SK-N-SH (cell line): ENCODE measurements around the gene CDV3. TPM values are rescaled to one million over a fixed set of nuclear protein-coding genes. Genes with fewer than 3 reads are reported as not detected.

Experiments
- CTCF ChIA-PET: fragments of 300-600, 350-600 bp; formaldehyde crosslinking; extraction: SDS; loops from one replicate; lab custom pipeline; 2021; lab: Yijun Ruan, JAX
- POLR2A ChIA-PET: fragments of 350-600 bp; sonication (Branson Sonifier 250); formaldehyde crosslinking; extraction: SDS; loops from one replicate; lab custom pipeline; 2020; ENCODE audit warnings: antibody characterized with exemption, inconsistent platforms; lab: Yijun Ruan, JAX
- DNase-seq: peaks from one replicate; pipeline ENCODE4 v3.0.0; 2012
- H2AFZ ChIP-seq: fragments of 200-600 bp; sonication (generic); 2 replicates; pipeline ENCODE4 v1.8.1; 2016; ENCODE audit warnings: antibody characterized with exemption, mild to moderate bottlenecking, low read depth
- H3F3A ChIP-seq: fragments of 200-600 bp; sonication (generic); replicated peaks from 2 replicates; pipeline ENCODE3; 2016; ENCODE audit warnings: antibody characterized with exemption, mild to moderate bottlenecking; ENCODE audit not compliant: insufficient read depth
- H3K27ac ChIP-seq, 2 experiments: fragments of 200-500 bp in 1 of 2; fragments of 200-600 bp in 1 of 2; sonication (Bioruptor generic) in 1 of 2; sonication (generic), shearing (Covaris generic) in 1 of 2; 2 replicates each; pipeline versions ENCODE4 v1.5.1 to v1.6.1; 2014 to 2016; ENCODE audit warnings: low read depth in 2 of 2, inconsistent platforms in 1 of 2, low read length in 1 of 2, mild to moderate bottlenecking in 1 of 2, mixed read lengths in 1 of 2
- H3K27me3 ChIP-seq: fragments of 200-600 bp; sonication (generic), shearing (Covaris generic); 2 replicates; pipeline ENCODE4 v1.6.1; 2016; ENCODE audit warnings: mixed run types; ENCODE audit not compliant: insufficient read depth
- H3K36me3 ChIP-seq, 2 experiments: fragments of 200-500 bp in 1 of 2; fragments of 200-600 bp in 1 of 2; sonication (Bioruptor generic) in 1 of 2; sonication (generic) in 1 of 2; replicated peaks in 1 of 2; 2 replicates each; pipeline versions ENCODE3 to v1.5.1; 2014 to 2016; ENCODE audit warnings: low read length in 1 of 2, mild to moderate bottlenecking in 1 of 2; ENCODE audit not compliant: insufficient read depth in 2 of 2, control insufficient read depth in 1 of 2
- H3K4me1 ChIP-seq, 2 experiments: fragments of 200-500 bp in 1 of 2; fragments of 200-600 bp in 1 of 2; sonication (Bioruptor generic) in 1 of 2; sonication (generic), shearing (Covaris generic) in 1 of 2; 2 replicates each; pipeline versions ENCODE4 v1.5.1 to v1.6.1; 2014 to 2016; ENCODE audit warnings: low read depth in 1 of 2, low read length in 1 of 2, mixed run types in 1 of 2; ENCODE audit not compliant: insufficient read depth in 2 of 2, control insufficient read depth in 1 of 2
- H3K4me2 ChIP-seq: fragments of 200-600 bp; sonication (generic), shearing (Covaris generic); 2 replicates; pipeline ENCODE4 v1.6.1; 2017; ENCODE audit warnings: mixed run types
- H3K4me3 ChIP-seq, 2 experiments: fragments of 200-500 bp in 1 of 2; fragments of 200-600 bp in 1 of 2; sonication (Bioruptor generic) in 1 of 2; sonication (generic), shearing (Covaris generic) in 1 of 2; 2 replicates each; pipeline versions ENCODE4 v1.5.1 to v1.8.1; 2014 to 2016; ENCODE audit warnings: low read depth in 2 of 2, inconsistent platforms in 1 of 2, low read length in 1 of 2, mild to moderate bottlenecking in 1 of 2, mixed read lengths in 1 of 2, moderate library complexity in 1 of 2
- H3K79me2 ChIP-seq: fragments of 200-600 bp; sonication (generic); 2 replicates; pipeline ENCODE4 v1.8.1; 2017; ENCODE audit warnings: mild to moderate bottlenecking; ENCODE audit not compliant: insufficient read depth
- H3K9ac ChIP-seq: fragments of 200-600 bp; sonication (generic); 2 replicates; pipeline ENCODE4 v1.6.1; 2017; ENCODE audit warnings: mixed run types
- H3K9me2 ChIP-seq: fragments of 200-600 bp; sonication (generic); 2 replicates; pipeline ENCODE4 v1.6.1; 2017; ENCODE audit warnings: mixed run types
- H3K9me3 ChIP-seq: fragments of 200-600 bp; sonication (generic); 2 replicates; pipeline ENCODE4 v1.6.1; 2017; ENCODE audit warnings: mixed run types, mild to moderate bottlenecking, moderate library complexity
- H4K20me1 ChIP-seq: fragments of 200-600 bp; sonication (generic); 2 replicates; pipeline ENCODE4 v1.6.1; 2017; ENCODE audit warnings: mild to moderate bottlenecking, mixed run types; ENCODE audit not compliant: insufficient read depth
- ELF1 ChIP-seq: IDR thresholded peaks from 2 replicates; pipeline ENCODE4 v1.4.0; 2012
- FOSL2 ChIP-seq: IDR thresholded peaks from 2 replicates; pipeline ENCODE4 v1.4.0; 2012; ENCODE audit warnings: low read depth, mild to moderate bottlenecking, moderate library complexity, borderline replicate concordance
- FOXJ3 ChIP-seq: sonication (generic); formaldehyde crosslinking; IDR thresholded peaks from 2 replicates; pipeline ENCODE4 v1.5.1; 2020; ENCODE audit warnings: mild to moderate bottlenecking, missing genetic modification reagents
- FOXM1 ChIP-seq: IDR thresholded peaks from 2 replicates; pipeline ENCODE4 v1.4.0; 2012; ENCODE audit warnings: low read depth, mild to moderate bottlenecking
- GABPA ChIP-seq: IDR thresholded peaks from 2 replicates; pipeline ENCODE4 v1.4.0; 2012; ENCODE audit warnings: low read depth, mild to moderate bottlenecking
- GATA2 ChIP-seq: sonication (generic); formaldehyde crosslinking; IDR thresholded peaks from 2 replicates; pipeline ENCODE4 v1.5.0; 2020; ENCODE audit warnings: mild to moderate bottlenecking, missing genetic modification reagents
- MEF2A ChIP-seq: IDR thresholded peaks from 2 replicates; pipeline ENCODE4 v1.4.0; 2012; ENCODE audit warnings: low read depth, borderline replicate concordance
- MXI1 ChIP-seq: IDR thresholded peaks from 2 replicates; pipeline ENCODE4 v1.6.1; 2012; ENCODE audit warnings: mild to moderate bottlenecking, low read depth, low read length, improper control_type of control experiment
- NFIC ChIP-seq: IDR thresholded peaks from 2 replicates; pipeline ENCODE4 v1.4.0; 2012; ENCODE audit warnings: borderline replicate concordance
- RCOR1 ChIP-seq: fragments of 150-350 bp; IDR thresholded peaks from 2 replicates; pipeline ENCODE4 v1.6.1; 2017; ENCODE audit warnings: antibody characterized with exemption, low read length
- RFX5 ChIP-seq: IDR thresholded peaks from 2 replicates; pipeline ENCODE4 v1.6.1; 2012; ENCODE audit warnings: mild to moderate bottlenecking, improper control_type of control experiment, low read length
- RXRA ChIP-seq: IDR thresholded peaks from 2 replicates; pipeline ENCODE4 v1.4.0; 2012; ENCODE audit warnings: low read depth, mild to moderate bottlenecking, borderline replicate concordance
- SIN3A ChIP-seq: IDR thresholded peaks from 2 replicates; pipeline ENCODE4 v1.6.1; 2012; ENCODE audit warnings: low read depth, mild to moderate bottlenecking, low read length, moderate library complexity, borderline replicate concordance
- SMC3 ChIP-seq: IDR thresholded peaks from 2 replicates; pipeline ENCODE4 v1.6.1; 2012; ENCODE audit warnings: low read depth, low read length, improper control_type of control experiment
- TEAD4 ChIP-seq: IDR thresholded peaks from 2 replicates; pipeline ENCODE4 v1.4.0; 2012; ENCODE audit warnings: mild to moderate bottlenecking, borderline replicate concordance; ENCODE audit not compliant: insufficient read depth
- YY1 ChIP-seq: IDR thresholded peaks from 2 replicates; pipeline ENCODE4 v1.4.0; 2012; ENCODE audit warnings: low read depth, mild to moderate bottlenecking
- WGBS: methylation state at CpG from one replicate; pipeline ENCODE4 v1.1.6; 2017; ENCODE audit warnings: low lambda C conversion rate; 5-methylcytosine and 5-hydroxymethylcytosine counted together
- polyA plus RNA-seq, 3 experiments: library from polyadenylated mRNA; depleted of rRNA; stranded (reverse); fragments of >200 nt; gene quantifications; 2 replicates each; pipeline ENCODE4 v1.2.3, GENCODE V29; 2012
- TF ChIP-seq, protein P1 (sequence below): fragments of 200-600 bp; sonication (generic); IDR thresholded peaks from 2 replicates; pipeline ENCODE4 v1.6.1; 2017; ENCODE audit warnings: antibody characterized with exemption, mild to moderate bottlenecking, moderate library complexity
- TF ChIP-seq, protein P2 (sequence below): IDR thresholded peaks from 2 replicates; pipeline ENCODE4 v1.4.0; 2012; ENCODE audit warnings: low read depth, borderline replicate concordance
- TF ChIP-seq, protein P3 (sequence below): IDR thresholded peaks from 2 replicates; pipeline ENCODE4; 2012
- TF ChIP-seq, protein P4 (sequence below): IDR thresholded peaks from 2 replicates; pipeline ENCODE4 v1.4.0; 2012; ENCODE audit warnings: low read depth
- TF ChIP-seq, protein P5 (sequence below): IDR thresholded peaks from 2 replicates; pipeline ENCODE4 v1.6.1; 2012; ENCODE audit warnings: mild to moderate bottlenecking, low read depth, low read length, moderate library complexity

Gene CDV3
- polyA plus RNA-seq, 1 of the 3 experiments (the other 2 are of a cell fraction) = 35.4 TPM

DNA sequence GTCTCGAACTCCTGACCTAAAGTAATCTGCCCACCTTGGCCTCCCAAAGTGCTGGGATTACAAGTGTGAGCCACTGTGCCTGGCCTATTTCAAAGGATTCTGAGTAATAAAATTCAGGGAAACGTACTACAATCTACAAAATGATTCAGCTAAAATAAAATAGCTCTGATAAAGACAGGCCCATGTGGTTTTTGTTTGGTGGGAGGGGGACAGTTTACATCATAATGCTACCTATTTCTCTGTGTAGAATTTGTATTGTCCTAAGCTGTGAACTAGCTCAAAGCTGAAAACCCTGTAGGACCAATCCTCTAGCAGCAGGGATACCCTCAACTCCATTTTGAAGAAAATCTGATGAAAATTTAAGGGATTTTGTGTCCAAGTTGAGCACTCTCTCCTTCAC, 25.8 kb downstream of the CDV3 start (continued):
- TF ChIP-seq, protein P1, sequence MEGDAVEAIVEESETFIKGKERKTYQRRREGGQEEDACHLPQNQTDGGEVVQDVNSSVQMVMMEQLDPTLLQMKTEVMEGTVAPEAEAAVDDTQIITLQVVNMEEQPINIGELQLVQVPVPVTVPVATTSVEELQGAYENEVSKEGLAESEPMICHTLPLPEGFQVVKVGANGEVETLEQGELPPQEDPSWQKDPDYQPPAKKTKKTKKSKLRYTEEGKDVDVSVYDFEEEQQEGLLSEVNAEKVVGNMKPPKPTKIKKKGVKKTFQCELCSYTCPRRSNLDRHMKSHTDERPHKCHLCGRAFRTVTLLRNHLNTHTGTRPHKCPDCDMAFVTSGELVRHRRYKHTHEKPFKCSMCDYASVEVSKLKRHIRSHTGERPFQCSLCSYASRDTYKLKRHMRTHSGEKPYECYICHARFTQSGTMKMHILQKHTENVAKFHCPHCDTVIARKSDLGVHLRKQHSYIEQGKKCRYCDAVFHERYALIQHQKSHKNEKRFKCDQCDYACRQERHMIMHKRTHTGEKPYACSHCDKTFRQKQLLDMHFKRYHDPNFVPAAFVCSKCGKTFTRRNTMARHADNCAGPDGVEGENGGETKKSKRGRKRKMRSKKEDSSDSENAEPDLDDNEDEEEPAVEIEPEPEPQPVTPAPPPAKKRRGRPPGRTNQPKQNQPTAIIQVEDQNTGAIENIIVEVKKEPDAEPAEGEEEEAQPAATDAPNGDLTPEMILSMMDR = no peak
- TF ChIP-seq, protein P2, sequence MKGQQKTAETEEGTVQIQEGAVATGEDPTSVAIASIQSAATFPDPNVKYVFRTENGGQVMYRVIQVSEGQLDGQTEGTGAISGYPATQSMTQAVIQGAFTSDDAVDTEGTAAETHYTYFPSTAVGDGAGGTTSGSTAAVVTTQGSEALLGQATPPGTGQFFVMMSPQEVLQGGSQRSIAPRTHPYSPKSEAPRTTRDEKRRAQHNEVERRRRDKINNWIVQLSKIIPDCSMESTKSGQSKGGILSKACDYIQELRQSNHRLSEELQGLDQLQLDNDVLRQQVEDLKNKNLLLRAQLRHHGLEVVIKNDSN = no peak
- no peak for TF ChIP-seq RFX5
- TF ChIP-seq FOXJ3 (CRISPR knock-in tag) = no peak
- TF ChIP-seq, protein P3, sequence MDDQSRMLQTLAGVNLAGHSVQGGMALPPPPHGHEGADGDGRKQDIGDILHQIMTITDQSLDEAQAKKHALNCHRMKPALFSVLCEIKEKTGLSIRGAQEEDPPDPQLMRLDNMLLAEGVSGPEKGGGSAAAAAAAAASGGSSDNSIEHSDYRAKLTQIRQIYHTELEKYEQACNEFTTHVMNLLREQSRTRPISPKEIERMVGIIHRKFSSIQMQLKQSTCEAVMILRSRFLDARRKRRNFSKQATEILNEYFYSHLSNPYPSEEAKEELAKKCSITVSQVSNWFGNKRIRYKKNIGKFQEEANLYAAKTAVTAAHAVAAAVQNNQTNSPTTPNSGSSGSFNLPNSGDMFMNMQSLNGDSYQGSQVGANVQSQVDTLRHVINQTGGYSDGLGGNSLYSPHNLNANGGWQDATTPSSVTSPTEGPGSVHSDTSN = no peak
- no peak for TF ChIP-seq ELF1
- no peak for TF ChIP-seq MXI1
- TF ChIP-seq, protein P4, sequence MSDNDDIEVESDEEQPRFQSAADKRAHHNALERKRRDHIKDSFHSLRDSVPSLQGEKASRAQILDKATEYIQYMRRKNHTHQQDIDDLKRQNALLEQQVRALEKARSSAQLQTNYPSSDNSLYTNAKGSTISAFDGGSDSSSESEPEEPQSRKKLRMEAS = no peak
- TF ChIP-seq YY1 = no peak

DNA sequence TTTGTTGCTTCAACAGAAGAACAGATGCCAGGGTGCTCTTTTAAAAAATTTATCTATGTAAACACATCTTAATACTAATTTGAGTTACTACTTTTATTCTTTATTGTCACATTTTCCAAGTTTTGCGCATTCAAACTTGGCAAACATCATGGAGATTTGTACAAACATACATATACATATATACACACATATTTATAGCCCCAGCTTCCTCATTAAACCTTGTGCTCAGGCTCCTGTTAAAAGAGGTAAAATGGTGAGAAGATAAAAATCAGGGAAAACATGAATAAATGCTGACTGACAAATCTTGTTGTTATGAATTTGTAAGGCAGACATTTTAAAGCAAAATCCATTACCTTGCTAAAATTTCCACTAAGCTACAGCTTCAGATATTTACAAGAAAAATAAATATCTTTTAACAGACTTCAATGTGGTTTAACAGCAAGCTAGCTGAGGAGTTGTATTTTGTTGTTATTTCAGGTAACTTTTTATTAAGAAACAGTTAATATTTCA, 27.1 kb downstream of the CDV3 start:
- ChIA-PET POLR2A (interaction anchor here (0.7 kb wide), 1 partner anchor 444 kb away, joined by 4 read pairs; no protein-coding TSS in a partner anchor), CTCF (interaction anchor here (1.2 to 1.9 kb wide), 4 partner anchors 8 to 870 kb away, joined by 3 to 9 read pairs (median 4); no protein-coding TSS in a partner anchor)
- DNase-seq = no peak
- Histone ChIP-seq H3K36me3 (peaks cover 10 to 37% of the 10 kb centered on the region in 2 experiments), H3K9ac (no peak overlapping the region), H3K9me3 (no peaks in the 10 kb centered on the region), H4K20me1 (no peaks in the 10 kb centered on the region), H3F3A (peaks cover 5% of the 10 kb centered on the region), H3K27me3 (no peaks in the 10 kb centered on the region), H2AFZ (no peak overlapping the region), H3K79me2 (peaks cover 7% of the 10 kb centered on the region; the same call in 1 of the 2 replicates), H3K4me1 (no peaks in the 10 kb centered on the region), H3K4me3 (no peak overlapping the region), H3K4me2 (no peak overlapping the region), H3K9me2 (no peaks in the 10 kb centered on the region), H3K27ac (no peak overlapping the region)
- 97% methylated on average over 1 of the region's 1 CpG for WGBS
- no peak for TF ChIP-seq TEAD4
- no peak for TF ChIP-seq SIN3A
- TF ChIP-seq NFIC = no peak
- no peak for TF ChIP-seq GATA2
- TF ChIP-seq RXRA = no peak
- TF ChIP-seq SMC3 = no peak
- TF ChIP-seq, protein P5, sequence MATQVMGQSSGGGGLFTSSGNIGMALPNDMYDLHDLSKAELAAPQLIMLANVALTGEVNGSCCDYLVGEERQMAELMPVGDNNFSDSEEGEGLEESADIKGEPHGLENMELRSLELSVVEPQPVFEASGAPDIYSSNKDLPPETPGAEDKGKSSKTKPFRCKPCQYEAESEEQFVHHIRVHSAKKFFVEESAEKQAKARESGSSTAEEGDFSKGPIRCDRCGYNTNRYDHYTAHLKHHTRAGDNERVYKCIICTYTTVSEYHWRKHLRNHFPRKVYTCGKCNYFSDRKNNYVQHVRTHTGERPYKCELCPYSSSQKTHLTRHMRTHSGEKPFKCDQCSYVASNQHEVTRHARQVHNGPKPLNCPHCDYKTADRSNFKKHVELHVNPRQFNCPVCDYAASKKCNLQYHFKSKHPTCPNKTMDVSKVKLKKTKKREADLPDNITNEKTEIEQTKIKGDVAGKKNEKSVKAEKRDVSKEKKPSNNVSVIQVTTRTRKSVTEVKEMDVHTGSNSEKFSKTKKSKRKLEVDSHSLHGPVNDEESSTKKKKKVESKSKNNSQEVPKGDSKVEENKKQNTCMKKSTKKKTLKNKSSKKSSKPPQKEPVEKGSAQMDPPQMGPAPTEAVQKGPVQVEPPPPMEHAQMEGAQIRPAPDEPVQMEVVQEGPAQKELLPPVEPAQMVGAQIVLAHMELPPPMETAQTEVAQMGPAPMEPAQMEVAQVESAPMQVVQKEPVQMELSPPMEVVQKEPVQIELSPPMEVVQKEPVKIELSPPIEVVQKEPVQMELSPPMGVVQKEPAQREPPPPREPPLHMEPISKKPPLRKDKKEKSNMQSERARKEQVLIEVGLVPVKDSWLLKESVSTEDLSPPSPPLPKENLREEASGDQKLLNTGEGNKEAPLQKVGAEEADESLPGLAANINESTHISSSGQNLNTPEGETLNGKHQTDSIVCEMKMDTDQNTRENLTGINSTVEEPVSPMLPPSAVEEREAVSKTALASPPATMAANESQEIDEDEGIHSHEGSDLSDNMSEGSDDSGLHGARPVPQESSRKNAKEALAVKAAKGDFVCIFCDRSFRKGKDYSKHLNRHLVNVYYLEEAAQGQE = no peak
- no peak for TF ChIP-seq RFX5
- TF ChIP-seq FOSL2 = no peak
- no peak for TF ChIP-seq RCOR1
- TF ChIP-seq MEF2A = no peak
- TF ChIP-seq FOXM1 = no peak
- TF ChIP-seq, protein P2 = no peak
- TF ChIP-seq, protein P3 = no peak
- TF ChIP-seq GABPA = no peak
